SJSA1 (cell line): ENCODE results near the gene CHURC1. TPM values are rescaled to one million over a fixed set of nuclear protein-coding genes. Genes with fewer than 3 reads are reported as not detected.

Experiments used
- DNase-seq, 2 experiments: peaks; one replicate each; pipeline ENCODE4 v3.0.0-alpha.2; 2015 to 2020; ENCODE audit warnings: low spot score in 2 of 2, low read depth in 1 of 2
- H3K27ac ChIP-seq: fragments of 250-450 bp; sonication (Bioruptor Pico); 2 replicates; pipeline ENCODE4 v1.5.1; 2020; ENCODE audit warnings: mild to moderate bottlenecking, moderate library complexity
- H3K27me3 ChIP-seq: fragments of 250-450 bp; sonication (Bioruptor Pico); replicated peaks from 2 replicates; pipeline ENCODE4 v1.5.1; 2020; ENCODE audit warnings: mild to moderate bottlenecking, moderate library complexity
- H3K36me3 ChIP-seq: fragments of 250-450 bp; sonication (Bioruptor Pico); 2 replicates; pipeline ENCODE4 v1.5.1; 2020; ENCODE audit warnings: mild to moderate bottlenecking
- H3K4me1 ChIP-seq: fragments of 250-450 bp; sonication (Bioruptor Pico); replicated peaks from 2 replicates; pipeline ENCODE4 v1.6.1; 2021; ENCODE audit warnings: mild to moderate bottlenecking
- H3K4me3 ChIP-seq: fragments of 250-450 bp; sonication (Bioruptor Pico); 2 replicates; pipeline ENCODE4 v1.5.1; 2020; ENCODE audit warnings: mild to moderate bottlenecking
- H3K9me3 ChIP-seq: fragments of 250-450 bp; sonication (Bioruptor Pico); replicated peaks from 2 replicates; pipeline ENCODE4 v1.5.1; 2020; ENCODE audit warnings: mild to moderate bottlenecking
- total RNA-seq: library from RNA; depleted of rRNA; stranded (reverse); fragments of >200 nt; shearing (Covaris generic); gene quantifications from 2 replicates; pipeline ENCODE4 v1.2.3, GENCODE V29; 2014

The CHURC1 gene
- total RNA-seq, 1 experiment from 2014 or later, result 72.4 TPM

GRCh38 chr14:64948612-64949210 lies 34.5 kb downstream of the CHURC1 start:
- DNase-seq, result no peak
- no peaks in the 10 kb centered on the region for H3K4me1 ChIP-seq
- H3K27me3 ChIP-seq, result no peaks in the 10 kb centered on the region
- no peak overlapping the region for H3K4me3 ChIP-seq
- no peaks in the 10 kb centered on the region for H3K9me3 ChIP-seq
- no peak overlapping the region for H3K27ac ChIP-seq
- no peaks in the 10 kb centered on the region; the same call in 1 of the 2 replicates for H3K36me3 ChIP-seq

DNA sequence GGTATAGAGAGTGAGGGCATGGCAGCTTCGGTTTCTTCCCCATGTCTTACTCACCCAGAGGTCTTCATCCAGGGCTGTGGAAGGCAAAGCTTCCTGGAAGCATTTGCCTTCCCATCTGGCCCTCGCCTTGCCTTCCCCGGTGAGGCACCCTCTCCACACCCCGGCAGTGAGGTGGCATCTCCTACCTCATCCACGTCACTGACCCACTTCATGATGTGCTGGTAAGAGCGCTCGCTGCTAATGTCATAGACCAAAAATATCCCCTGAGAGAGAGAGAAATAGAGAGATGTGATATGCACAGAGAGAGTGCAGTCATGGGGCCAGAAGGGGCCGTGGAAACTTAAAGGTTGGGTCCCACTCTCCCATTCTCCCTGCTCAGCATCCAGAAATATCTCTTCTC lies 36.6 kb downstream of the CHURC1 start:
- H3K4me1 ChIP-seq, result no peaks in the 10 kb centered on the region
- no peak overlapping the region for H3K4me3 ChIP-seq
- no peaks in the 10 kb centered on the region for H3K27me3 ChIP-seq
- DNase-seq, result no peak
- H3K27ac ChIP-seq, result no peak overlapping the region
- no peaks in the 10 kb centered on the region for H3K9me3 ChIP-seq
- H3K36me3 ChIP-seq, result no peaks in the 10 kb centered on the region; the same call in 1 of the 2 replicates

DNA sequence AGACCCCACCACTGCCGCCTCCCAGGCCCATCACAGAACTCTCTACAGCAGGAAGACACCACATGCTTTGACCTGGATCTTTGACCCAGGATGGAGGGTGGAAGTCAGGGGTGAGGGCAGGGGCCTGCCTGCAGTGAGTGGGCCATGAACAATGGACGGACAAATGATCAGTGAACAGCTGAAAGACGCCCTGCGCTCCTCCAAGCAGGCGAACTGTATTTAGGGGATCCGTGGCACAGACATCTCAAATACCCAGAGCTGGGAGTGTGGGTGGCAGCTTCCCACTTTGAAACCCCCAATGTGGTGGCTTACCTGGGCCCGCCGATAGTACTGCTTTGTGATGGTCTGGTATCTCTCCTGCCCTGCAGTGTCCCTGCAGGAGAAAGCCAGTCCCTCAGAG lies 37.0 kb downstream of the CHURC1 start:
- H3K4me1 ChIP-seq, result no peaks in the 10 kb centered on the region
- no peaks in the 10 kb centered on the region; the same call in 1 of the 2 replicates for H3K36me3 ChIP-seq
- no peak overlapping the region for H3K27ac ChIP-seq
- no peaks in the 10 kb centered on the region for H3K9me3 ChIP-seq
- DNase-seq, result no peak
- no peak overlapping the region for H3K4me3 ChIP-seq
- H3K27me3 ChIP-seq, result no peaks in the 10 kb centered on the region

- no peaks in the 10 kb centered on the region for H3K4me1 ChIP-seq
- DNase-seq, result no peak
- no peaks in the 10 kb centered on the region for H3K27me3 ChIP-seq
- H3K9me3 ChIP-seq, result no peaks in the 10 kb centered on the region
- H3K36me3 ChIP-seq, result no peaks in the 10 kb centered on the region; the same call in 1 of the 2 replicates
- no peak overlapping the region for H3K4me3 ChIP-seq
- no peak overlapping the region for H3K27ac ChIP-seq
Measured at GRCh38 chr14:64951724-64952123, 37.5 kb downstream of the CHURC1 start.

- Histone ChIP-seq H3K4me1 (no peaks in the 10 kb centered on the region), H3K36me3 (no peaks in the 10 kb centered on the region), H3K27ac (no peak overlapping the region), H3K9me3 (no peaks in the 10 kb centered on the region), H3K4me3 (no peak overlapping the region), H3K27me3 (no peaks in the 10 kb centered on the region)
- DNase-seq, result no peak
Measured at GRCh38 chr14:64952598-64953309, 38.5 kb downstream of the CHURC1 start.

DNA sequence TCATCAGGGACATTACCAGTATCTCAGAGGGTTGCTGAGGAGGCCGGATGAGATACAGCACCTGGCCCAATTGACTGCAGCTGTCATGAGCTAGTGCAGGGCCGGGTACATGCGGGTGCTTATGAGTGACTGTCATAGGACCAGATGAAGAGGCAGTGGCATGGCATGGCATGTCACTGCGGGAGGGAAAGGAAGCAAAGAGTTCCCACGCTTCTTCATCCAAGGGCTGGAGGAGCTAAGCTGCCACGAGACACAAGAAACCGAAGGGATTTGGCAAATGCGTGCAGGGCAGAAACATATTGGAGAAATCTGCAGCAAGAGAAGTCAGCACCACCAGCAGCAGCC lies 39.0 kb downstream of the CHURC1 start:
- no peak overlapping the region for H3K27ac ChIP-seq
- no peaks in the 10 kb centered on the region for H3K36me3 ChIP-seq
- no peaks in the 10 kb centered on the region for H3K9me3 ChIP-seq
- H3K4me3 ChIP-seq, result no peak overlapping the region
- DNase-seq, result no peak
- H3K27me3 ChIP-seq, result no peaks in the 10 kb centered on the region
- no peaks in the 10 kb centered on the region for H3K4me1 ChIP-seq

DNA sequence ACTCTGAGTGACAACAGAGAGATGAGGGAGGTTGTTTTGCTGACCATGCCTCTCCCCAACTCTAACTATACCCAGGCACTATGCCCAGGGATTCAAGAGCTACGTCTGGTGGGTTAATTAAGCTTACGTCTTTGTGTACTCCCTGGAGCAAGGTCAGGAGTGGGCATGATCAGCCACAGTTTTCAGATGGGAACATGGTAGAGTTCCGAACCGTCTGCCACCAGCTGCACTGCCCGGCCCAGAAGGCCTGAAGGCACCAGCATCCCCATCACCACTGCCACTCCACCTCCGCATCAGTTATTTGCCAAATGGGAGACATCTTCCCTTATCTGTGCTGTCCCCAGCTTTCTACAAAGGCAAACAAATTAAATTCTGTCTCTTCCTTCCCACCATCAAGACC lies 39.4 kb downstream of the CHURC1 start:
- H3K9me3 ChIP-seq, result no peaks in the 10 kb centered on the region
- H3K36me3 ChIP-seq, result no peaks in the 10 kb centered on the region
- no peak overlapping the region for H3K27ac ChIP-seq
- no peaks in the 10 kb centered on the region for H3K27me3 ChIP-seq
- no peaks in the 10 kb centered on the region for H3K4me1 ChIP-seq
- H3K4me3 ChIP-seq, result no peak overlapping the region
- no peak for DNase-seq

DNA sequence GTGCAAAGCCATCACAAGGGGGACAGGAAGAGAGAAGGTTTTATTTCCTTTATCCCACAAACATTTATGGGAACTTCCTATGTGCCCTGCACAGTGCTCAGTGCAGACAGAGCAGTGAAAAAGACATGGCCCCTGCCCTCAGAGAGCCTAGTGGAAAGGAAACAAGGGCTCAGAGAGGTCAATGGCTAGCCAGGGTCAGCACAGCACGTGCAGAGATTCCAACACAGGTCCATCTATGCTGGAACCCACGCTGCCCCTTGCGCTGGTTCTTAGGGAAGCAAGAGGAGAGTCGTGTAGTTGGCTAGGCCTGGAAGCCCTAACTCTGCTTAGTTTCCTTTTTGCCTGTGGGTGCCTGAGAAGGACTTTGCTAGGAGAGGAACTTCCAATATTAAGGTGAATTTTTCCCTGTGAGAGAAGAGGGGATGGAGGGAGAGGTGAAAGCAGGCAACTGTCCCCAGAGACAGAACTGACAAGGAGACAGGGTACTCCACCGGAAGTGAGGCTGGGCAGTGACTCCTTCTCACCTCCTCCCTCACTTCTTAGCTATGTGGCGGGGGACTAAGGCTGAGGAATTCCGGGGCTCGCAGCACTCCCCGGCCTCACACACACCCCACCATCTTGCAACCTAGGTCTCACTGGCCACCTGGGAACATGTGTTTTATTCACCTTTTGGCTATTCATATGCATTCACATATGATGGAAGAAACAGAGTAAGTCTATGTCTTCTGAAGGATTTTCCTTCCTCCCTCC lies 40.4 kb downstream of the CHURC1 start:
- no peaks in the 10 kb centered on the region for H3K9me3 ChIP-seq
- no peak overlapping the region for H3K27ac ChIP-seq
- H3K27me3 ChIP-seq, result no peaks in the 10 kb centered on the region
- no peaks in the 10 kb centered on the region for H3K4me1 ChIP-seq
- no peak for DNase-seq
- H3K4me3 ChIP-seq, result no peak overlapping the region
- H3K36me3 ChIP-seq, result no peaks in the 10 kb centered on the region

- H3K4me1 ChIP-seq, result no peaks in the 10 kb centered on the region
- no peak overlapping the region for H3K27ac ChIP-seq
- H3K4me3 ChIP-seq, result no peak overlapping the region
- no peak for DNase-seq
- no peaks in the 10 kb centered on the region for H3K9me3 ChIP-seq
- H3K27me3 ChIP-seq, result no peaks in the 10 kb centered on the region
- no peaks in the 10 kb centered on the region for H3K36me3 ChIP-seq
Measured at GRCh38 chr14:64955297-64955696, 41.0 kb downstream of the CHURC1 start.

GRCh38 chr14:64956697-64957406 lies 42.6 kb downstream of the CHURC1 start:
- Histone ChIP-seq H3K36me3 (no peaks in the 10 kb centered on the region), H3K9me3 (no peaks in the 10 kb centered on the region), H3K27ac (no peak overlapping the region), H3K27me3 (no peaks in the 10 kb centered on the region), H3K4me3 (no peak overlapping the region), H3K4me1 (no peaks in the 10 kb centered on the region)
- no peak for DNase-seq

GRCh38 chr14:64958201-64958600 lies 43.9 kb downstream of the CHURC1 start:
- Histone ChIP-seq H3K9me3 (no peaks in the 10 kb centered on the region), H3K27ac (no peak overlapping the region), H3K4me3 (no peak overlapping the region), H3K36me3 (no peaks in the 10 kb centered on the region), H3K27me3 (no peaks in the 10 kb centered on the region), H3K4me1 (no peaks in the 10 kb centered on the region)
- DNase-seq, result no peak

DNA sequence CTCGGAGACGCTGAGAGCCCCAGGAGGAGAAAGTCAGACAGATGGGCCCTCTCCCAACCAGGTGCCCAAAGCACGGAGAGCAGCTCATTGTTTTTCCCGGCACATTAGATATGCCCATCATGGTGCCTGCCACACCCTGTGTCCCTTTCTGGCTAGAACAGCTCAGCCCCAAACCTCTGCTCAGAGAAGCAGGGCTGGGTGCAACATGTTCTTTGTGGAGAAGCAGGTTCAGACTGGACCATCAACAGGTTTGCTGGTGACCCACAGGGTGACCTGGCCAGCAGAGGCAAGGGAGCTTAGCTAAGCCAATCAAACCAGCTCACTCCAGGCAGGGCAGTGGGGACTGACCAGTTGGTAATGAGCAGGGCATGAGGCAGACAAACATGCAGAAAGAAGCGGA lies 44.5 kb downstream of the CHURC1 start:
- no peak for DNase-seq
- no peaks in the 10 kb centered on the region for H3K36me3 ChIP-seq
- no peak overlapping the region for H3K4me3 ChIP-seq
- no peak overlapping the region for H3K27ac ChIP-seq
- no peaks in the 10 kb centered on the region for H3K27me3 ChIP-seq
- H3K9me3 ChIP-seq, result no peaks in the 10 kb centered on the region
- no peaks in the 10 kb centered on the region for H3K4me1 ChIP-seq

DNA sequence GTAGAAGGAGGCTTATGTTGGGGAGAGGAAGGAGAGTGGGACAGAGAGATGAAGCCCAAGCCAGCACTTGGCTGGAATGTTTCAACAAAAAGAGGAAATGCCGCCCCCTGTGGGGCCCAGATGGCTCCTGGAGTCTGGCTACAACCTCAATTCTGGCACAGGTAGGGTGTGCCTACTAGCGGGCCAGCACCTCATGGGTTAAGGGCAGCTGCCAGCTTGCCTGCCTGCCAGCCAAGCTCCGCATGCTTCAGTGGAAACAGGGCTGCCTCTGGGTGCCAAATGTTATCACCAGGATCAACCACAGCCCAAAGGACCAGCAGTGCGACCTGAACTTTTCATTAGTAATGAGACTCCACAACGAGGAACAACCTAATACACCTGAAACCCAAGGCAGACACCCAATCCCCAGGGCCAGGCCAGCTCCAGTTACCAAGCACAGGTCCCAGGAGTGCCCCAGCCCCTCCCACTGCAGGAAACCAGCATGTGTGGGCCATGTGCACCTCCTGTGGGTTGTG lies 46.6 kb downstream of the CHURC1 start:
- no peaks in the 10 kb centered on the region for H3K27me3 ChIP-seq
- no peak overlapping the region for H3K4me3 ChIP-seq
- DNase-seq, result no peak
- no peaks in the 10 kb centered on the region for H3K9me3 ChIP-seq
- no peaks in the 10 kb centered on the region for H3K4me1 ChIP-seq
- H3K27ac ChIP-seq, result no peak overlapping the region
- no peaks in the 10 kb centered on the region for H3K36me3 ChIP-seq

DNA sequence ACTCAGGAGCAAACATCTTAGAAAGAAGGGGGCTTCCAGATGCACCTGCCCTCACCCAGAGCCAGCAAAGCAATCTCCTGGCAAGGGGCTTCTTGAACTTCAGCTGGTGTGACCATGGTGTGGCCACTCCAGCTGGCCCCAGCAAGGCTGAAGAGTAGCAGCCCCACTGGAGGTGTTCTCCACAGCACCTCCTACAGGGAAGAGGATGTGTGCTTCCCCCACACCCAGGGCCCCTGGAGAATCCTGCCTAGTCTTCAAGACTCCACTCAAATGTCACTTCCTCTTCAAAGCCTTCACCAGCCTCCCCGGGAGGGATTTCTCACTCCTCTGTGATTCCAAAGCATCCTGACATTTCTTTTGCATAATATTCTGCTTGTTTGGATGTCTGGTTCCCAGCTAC lies 49.4 kb downstream of the CHURC1 start:
- Histone ChIP-seq H3K4me3 (no peak overlapping the region), H3K9me3 (no peaks in the 10 kb centered on the region), H3K36me3 (no peaks in the 10 kb centered on the region), H3K4me1 (no peaks in the 10 kb centered on the region), H3K27me3 (no peaks in the 10 kb centered on the region), H3K27ac (no peak overlapping the region)
- no peak for DNase-seq
